Left ventricle myocardium inferior (tissue), 1 donor: ENCODE data around the gene ARHGAP1. TPM values are rescaled to one million over a fixed set of nuclear protein-coding genes. Genes with fewer than 3 reads are reported as not detected.

Source experiments
- DNase-seq: peaks from one replicate; pipeline ENCODE4 v3.0.0-alpha.2; 2020
- H3K27ac ChIP-seq: fragments of 200-600 bp; replicated peaks from 2 replicates; pipeline ENCODE4 v1.8.0; 2021
- H3K27me3 ChIP-seq: fragments of 200-600 bp; 2 replicates; pipeline ENCODE4 v1.8.0; 2021; ENCODE audit warnings: low read depth
- H3K36me3 ChIP-seq: fragments of 200-600 bp; 2 replicates; pipeline ENCODE4 v1.8.0; 2021
- H3K4me1 ChIP-seq: fragments of 200-600 bp; 2 replicates; pipeline ENCODE4 v1.8.0; 2021
- H3K4me3 ChIP-seq: fragments of 200-600 bp; 2 replicates; pipeline ENCODE4 v1.8.0; 2021; ENCODE audit warnings: mild to moderate bottlenecking, moderate library complexity
- H3K9me3 ChIP-seq: fragments of 200-600 bp; replicated peaks from 2 replicates; pipeline ENCODE4 v1.8.0; 2021
- intact Hi-C: fragments of 100-400 bp; cut with micrococcal nuclease; formaldehyde crosslinking; loops from one replicate; pipeline ENCODE4 v1.11.0; 2022
- total RNA-seq: library from RNA; stranded (reverse); fragmentation: NEBNext Ultra II Directional; extraction: Animal tissue kit (Norgen Biotek cat#: 25700); gene quantifications from one replicate; pipeline ENCODE4 v1.2.1, GENCODE V29; 2021
- TF ChIP-seq, protein P1 (sequence below): fragments of 200-600 bp; IDR thresholded peaks from 2 replicates; pipeline ENCODE4 v1.8.0; 2021; ENCODE audit warnings: antibody characterized with exemption, mild to moderate bottlenecking, borderline replicate concordance
- donor health status: DM: no; HTN: yes; CAD: no; lungs with severe emphysema.

The ARHGAP1 gene
- total RNA-seq, 1 donor from 2014 or later: 101 TPM

DNA sequence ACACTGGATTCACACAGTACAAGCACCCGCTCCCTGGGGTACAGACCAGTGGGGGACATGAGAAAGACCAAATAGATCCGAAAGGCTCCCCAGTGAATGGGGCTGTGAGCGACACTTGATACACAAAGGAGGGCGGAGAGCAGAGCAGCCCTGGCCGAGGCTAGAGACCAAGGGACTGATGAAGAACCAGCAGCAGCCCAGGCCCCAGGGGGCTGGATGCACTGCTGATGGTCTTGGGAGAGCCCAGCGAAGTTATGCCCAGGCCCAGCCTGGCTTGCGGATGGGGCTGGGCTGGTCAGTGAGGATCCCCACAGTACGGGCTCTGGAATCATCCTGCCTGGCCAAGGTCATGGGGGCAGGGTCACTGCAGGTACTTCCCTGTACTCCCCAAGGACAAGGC is 23.2 kb downstream of the ARHGAP1 start:
- no peak for DNase-seq
- Histone ChIP-seq H3K27me3 (no peaks in the 10 kb centered on the region), H3K36me3 (peaks cover 80% of the 10 kb centered on the region), H3K4me3 (no peak overlapping the region), H3K4me1 (peaks cover 64% of the 10 kb centered on the region), H3K9me3 (no peaks in the 10 kb centered on the region), H3K27ac (peak overlapping the region; percentile 88)
- intact Hi-C loops: no loop called here
- TF ChIP-seq, protein P1, sequence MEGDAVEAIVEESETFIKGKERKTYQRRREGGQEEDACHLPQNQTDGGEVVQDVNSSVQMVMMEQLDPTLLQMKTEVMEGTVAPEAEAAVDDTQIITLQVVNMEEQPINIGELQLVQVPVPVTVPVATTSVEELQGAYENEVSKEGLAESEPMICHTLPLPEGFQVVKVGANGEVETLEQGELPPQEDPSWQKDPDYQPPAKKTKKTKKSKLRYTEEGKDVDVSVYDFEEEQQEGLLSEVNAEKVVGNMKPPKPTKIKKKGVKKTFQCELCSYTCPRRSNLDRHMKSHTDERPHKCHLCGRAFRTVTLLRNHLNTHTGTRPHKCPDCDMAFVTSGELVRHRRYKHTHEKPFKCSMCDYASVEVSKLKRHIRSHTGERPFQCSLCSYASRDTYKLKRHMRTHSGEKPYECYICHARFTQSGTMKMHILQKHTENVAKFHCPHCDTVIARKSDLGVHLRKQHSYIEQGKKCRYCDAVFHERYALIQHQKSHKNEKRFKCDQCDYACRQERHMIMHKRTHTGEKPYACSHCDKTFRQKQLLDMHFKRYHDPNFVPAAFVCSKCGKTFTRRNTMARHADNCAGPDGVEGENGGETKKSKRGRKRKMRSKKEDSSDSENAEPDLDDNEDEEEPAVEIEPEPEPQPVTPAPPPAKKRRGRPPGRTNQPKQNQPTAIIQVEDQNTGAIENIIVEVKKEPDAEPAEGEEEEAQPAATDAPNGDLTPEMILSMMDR: no peak

GRCh38 chr11:46676436-46677158 is 23.8 kb downstream of the ARHGAP1 start:
- Histone ChIP-seq H3K27ac (peak overlapping the region; percentile 88), H3K9me3 (no peaks in the 10 kb centered on the region), H3K36me3 (peaks cover 80% of the 10 kb centered on the region), H3K4me3 (no peak overlapping the region), H3K4me1 (peaks cover 68% of the 10 kb centered on the region), H3K27me3 (no peaks in the 10 kb centered on the region)
- TF ChIP-seq, protein P1: no peak
- intact Hi-C loops: no loop called here
- no peak for DNase-seq

DNA sequence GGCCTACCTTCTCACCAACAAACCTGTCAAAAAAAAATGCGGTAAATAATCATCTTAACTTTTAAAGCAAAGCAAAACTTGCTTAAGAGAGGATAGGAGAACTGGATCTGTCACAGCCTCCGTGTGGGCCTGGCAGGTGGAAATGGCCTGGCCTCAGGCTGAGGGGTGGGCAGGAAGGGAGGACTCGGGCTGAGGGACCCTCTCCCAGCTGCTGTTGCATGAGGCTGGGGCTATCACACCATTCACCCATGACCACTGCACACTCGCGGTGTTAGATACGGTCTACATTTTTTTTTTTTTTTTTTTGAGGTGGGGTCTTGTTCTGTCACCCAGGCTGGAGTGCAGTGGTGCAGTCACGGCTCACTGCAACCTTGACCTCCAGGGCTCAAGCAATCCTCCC is 24.5 kb downstream of the ARHGAP1 start:
- peaks cover 68% of the 10 kb centered on the region for H3K4me1 ChIP-seq
- H3K27ac ChIP-seq: peak overlapping the region; percentile 88
- no peak for DNase-seq
- no peaks in the 10 kb centered on the region for H3K27me3 ChIP-seq
- H3K36me3 ChIP-seq: peaks cover 80% of the 10 kb centered on the region
- H3K4me3 ChIP-seq: no peak overlapping the region
- intact Hi-C loops: no loop called here
- TF ChIP-seq, protein P1: no peak
- no peaks in the 10 kb centered on the region for H3K9me3 ChIP-seq

DNA sequence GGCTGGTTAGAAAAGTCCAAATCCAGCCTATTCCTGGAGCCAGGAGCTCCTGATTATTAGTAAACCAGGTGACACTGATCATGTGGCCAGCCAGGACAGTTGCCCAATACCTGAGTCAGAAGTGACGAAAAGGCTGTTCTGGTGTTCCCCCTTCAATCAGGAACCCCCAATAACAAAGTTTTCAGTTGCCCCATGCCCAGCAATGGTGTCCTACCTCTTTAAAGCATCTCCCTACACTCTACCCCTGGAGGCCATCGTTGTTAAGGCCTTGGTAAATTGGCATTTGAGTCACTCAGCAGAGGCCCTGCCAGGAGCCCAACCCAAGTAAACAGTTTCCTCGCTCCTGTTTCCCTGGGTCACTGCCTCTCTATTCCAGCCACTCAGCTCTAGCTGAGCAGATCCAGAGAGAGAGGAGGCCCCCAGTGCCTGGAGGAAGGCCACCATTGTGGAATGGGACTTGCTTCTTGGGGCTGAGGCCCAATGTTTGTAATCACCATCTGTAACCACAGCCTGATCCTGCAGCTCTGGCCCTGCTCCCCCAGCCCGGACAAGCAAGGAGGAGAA is 25.0 kb downstream of the ARHGAP1 start:
- peak; percentile 56 for DNase-seq
- TF ChIP-seq, protein P1: no peak
- H3K27me3 ChIP-seq: no peaks in the 10 kb centered on the region
- H3K27ac ChIP-seq: peak overlapping the region; percentile 88
- H3K4me1 ChIP-seq: peaks cover 71% of the 10 kb centered on the region
- no peak overlapping the region for H3K4me3 ChIP-seq
- intact Hi-C loops: no loop called here
- peaks cover 80% of the 10 kb centered on the region for H3K36me3 ChIP-seq
- no peaks in the 10 kb centered on the region for H3K9me3 ChIP-seq

DNA sequence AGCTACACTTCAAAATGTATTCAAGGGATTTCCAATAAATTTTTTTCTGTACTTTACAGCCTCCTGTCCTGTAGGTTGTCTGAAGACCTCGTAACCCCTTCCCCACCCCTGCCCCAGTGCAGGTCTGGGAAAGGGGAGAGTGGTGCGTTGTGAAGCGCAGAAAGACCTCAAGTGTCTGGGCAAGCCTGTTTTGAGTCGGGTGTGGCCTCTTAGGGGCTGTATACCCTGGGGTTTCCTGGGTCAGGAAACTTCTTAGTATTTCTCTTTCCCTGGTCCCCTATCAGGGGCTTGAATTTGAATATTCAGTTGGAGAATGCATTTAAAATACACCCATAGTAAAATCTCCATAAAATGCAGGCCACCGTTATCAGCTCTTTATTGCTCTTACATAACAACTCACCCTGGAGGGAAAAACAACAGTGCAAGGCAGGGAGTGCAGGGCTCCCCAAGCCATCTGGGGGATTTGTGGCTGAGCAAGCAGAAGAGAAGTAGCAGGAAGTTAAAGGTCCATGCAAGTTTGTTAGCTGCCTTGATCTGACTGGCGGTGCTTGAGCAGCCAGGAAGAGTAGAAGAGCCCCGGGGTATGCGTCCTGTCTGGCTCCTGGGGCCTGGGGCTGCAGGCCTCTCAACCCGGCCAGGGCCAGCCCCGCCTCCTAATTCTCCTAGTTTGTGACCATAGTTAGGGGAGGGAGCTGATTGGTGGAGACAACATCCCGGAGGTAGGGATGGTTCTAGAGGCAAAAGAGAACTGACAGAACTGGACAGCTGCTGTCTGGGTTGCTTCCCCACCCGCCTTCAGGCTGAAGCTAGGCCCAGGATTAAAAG is 25.7 kb downstream of the ARHGAP1 start:
- TF ChIP-seq, protein P1: no peak
- no peaks in the 10 kb centered on the region for H3K9me3 ChIP-seq

More for the DNA sequence above, 25.7 kb downstream of the ARHGAP1 start:
- intact Hi-C loops: no loop called here
- H3K4me3 ChIP-seq: no peak overlapping the region
- DNase-seq: peak; percentile 55
- H3K27me3 ChIP-seq: no peaks in the 10 kb centered on the region
- H3K36me3 ChIP-seq: peaks cover 80% of the 10 kb centered on the region
- H3K27ac ChIP-seq: peak overlapping the region; percentile 88
- H3K4me1 ChIP-seq: peaks cover 76% of the 10 kb centered on the region
